NCI-H2227 treated with DMSO at 0.1 percent for 48 hours (cell line): ENCODE measurements around the gene ELOVL1.

Experiments used
- DNase-seq: peaks from one replicate; lab custom pipeline; 2025; lab: John Stamatoyannopoulos, UW

The ELOVL1 gene

DNA sequence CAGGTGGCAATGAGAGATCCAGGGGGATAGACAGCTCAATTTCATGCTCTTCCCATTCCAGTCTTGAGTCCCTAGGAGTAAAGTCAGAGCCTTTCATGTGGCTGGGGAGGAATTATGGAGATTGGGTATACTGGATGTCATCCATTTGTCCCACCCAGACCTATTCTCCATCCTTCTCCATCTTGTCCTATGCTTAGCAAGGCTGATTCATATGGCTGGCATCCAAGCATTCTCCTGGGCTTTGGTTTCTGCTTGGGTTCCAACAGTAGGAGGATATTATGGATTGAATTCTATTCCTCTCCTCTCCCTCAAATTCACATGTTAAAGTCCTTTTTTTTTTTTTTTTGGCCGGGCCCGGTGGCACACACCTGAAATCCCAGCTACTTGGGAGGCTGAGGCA lies 12.9 kb downstream of the ELOVL1 start:
- no peak for DNase-seq

- no peak for DNase-seq
These were observed 13.3 kb downstream of the ELOVL1 start for GRCh38 chr1:43354471-43354870.

DNA sequence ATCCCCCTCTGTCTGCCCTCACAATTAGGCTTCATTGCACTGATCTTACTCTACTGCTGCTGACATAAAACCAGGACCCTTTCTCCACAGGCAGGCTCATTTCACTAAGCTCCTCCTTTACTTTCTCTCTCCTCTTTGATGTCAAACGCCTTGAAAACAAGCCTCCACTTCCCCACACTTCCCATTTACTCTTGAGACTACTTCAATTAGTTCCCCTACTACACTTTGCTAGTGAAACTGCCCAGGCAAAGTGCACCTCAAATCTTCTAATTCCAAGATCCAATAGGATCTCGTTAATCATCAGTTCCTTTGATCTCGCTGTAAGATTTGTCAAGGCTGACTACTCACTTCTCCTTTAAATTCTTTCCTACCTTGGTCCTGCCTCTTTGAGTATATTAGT lies 14.9 kb downstream of the ELOVL1 start:
- no peak for DNase-seq

GRCh38 chr1:43352351-43352705 lies 15.5 kb downstream of the ELOVL1 start:
- DNase-seq, result no peak

DNA sequence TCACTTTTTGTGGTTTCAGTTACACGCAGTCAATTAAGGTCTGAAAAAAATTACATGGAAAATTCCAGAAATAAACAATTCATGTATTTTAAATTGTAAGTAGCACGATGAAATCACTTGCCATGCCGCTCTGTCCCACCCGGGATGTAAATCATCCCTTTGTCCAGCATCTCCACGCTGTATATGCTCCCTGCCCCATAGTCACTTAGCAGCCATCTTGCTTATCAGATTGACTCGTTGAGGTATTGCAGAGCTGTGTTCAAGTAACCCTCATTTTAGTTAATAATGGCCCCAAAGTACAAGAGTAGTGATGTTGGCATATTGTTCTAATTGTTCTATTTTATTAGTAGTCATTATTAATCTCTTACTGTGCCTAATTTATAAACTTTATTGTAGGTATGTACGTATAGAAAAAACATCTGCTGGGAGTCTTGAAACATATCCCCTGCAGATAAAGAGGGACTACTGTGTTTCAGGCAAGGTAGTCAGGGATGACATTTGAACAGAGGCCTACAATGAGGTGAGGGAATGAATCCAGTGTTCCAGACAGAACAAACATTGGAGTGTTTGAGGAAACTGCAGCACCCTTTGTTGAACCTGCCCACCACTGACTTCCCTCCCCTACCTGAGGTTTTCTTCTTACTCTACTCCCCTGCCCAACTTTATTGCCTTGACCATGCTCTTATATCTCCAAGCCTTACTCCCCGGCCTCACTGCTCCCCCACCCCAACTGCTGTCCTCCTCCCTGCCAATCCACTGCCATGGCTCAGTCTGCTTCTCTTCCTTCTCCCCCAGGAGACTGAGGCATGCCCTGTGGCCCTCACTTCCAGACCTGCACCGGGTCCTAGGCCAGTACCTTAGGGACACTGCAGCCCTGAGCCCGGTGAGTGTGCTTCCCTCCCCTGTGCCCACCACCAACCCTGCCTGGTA lies 16.1 kb downstream of the ELOVL1 start:
- no peak for DNase-seq

DNA sequence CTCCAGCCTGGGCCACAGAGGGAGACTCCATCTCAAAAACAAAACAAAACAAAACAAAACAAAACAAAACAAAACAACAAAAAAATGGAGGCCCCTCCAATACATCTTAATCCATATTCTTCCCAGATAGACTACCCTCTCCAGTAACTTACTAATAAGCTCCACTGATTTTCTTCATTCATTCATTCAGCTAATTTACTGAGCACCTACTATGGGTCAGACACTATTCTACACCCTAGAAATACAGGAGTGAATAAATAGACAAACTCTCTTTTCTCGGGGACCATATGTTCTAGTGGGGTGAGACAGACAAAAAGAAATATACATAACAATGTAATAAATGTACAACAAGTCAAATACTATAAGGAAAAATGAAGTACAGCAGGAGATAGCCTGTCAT lies 16.8 kb downstream of the ELOVL1 start:
- no peak for DNase-seq

DNA sequence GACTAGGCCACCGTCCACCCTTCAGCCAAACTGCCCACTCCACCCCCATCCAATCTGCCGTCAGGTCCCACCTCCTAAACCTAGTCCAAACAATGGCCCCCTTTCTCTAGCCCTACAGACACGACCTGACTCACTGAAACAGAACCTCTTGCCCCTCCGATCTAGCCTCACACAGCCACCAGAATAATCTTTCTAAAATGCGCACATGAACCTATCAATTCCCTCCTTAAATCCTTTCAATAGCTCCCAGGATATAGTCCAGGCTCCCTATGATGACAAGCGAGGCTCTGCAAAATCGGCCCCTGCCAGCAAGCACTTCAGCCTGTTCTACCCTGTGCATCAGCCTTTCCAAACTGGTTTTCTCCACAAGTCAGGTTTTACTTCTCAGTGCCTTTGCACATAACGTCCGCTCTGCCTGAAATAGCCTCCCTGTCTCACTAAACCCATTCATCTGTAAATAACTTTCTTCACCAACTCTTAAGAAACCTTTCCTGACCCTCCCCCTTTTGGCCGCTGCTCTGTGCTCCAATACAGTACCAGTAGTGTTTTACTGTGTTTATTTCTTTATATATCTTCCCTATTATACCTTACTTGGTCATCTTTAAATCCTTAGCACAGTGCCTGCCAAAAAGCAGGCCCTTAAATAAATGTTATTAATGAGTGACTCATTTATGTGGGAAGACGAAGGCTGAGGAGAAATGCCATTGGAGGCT lies 18.1 kb downstream of the ELOVL1 start:
- DNase-seq, result peak; percentile 82

- DNase-seq, result peak; percentile 89
These were observed 18.8 kb downstream of the ELOVL1 start for GRCh38 chr1:43348809-43349593.

- DNase-seq, result peak; percentile 83
These were observed 19.4 kb downstream of the ELOVL1 start for GRCh38 chr1:43348343-43348808.

GRCh38 chr1:43346636-43347035 lies 21.2 kb downstream of the ELOVL1 start:
- DNase-seq, result no peak

DNA sequence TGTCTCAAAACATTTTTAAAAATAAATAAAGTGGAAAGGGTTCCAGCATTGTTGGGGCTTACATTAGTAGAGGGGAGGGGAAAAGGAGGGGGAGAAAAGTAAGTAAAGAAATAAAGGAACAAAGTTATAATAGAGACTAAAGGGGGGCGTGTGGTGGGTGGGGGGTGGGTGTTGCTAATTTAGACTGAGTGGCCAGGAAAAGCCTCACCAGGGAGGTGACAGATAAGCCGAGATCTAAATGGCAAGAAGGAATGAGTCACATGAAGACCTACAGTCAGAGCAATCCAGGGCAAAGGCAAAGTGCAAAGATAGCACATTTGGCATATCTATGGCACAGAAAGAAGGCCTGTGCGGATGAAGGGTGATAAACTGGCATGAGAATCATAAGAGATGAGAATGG lies 22.7 kb downstream of the ELOVL1 start:
- no peak for DNase-seq

GRCh38 chr1:43344267-43344850 lies 23.5 kb downstream of the ELOVL1 start:
- DNase-seq, result no peak

DNA sequence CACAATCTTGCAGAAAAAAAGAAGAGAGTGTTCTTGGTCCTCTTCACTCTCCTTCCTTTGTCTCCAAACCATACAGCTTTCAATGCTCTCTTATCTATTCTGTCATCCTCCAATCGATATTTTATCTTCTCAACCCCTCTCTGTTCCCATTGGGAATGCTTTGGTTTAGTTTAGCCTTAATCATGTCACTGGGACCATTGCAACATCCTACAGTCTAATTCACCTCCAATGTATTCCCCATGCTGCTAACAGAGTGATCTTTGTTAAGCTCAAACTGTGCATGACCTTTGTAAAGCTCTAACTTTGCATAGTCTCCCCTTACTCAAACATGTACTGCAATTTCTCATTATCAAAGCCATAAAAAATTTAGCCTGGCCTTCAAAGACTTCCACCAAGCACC lies 27.3 kb downstream of the ELOVL1 start:
- no peak for DNase-seq

DNA sequence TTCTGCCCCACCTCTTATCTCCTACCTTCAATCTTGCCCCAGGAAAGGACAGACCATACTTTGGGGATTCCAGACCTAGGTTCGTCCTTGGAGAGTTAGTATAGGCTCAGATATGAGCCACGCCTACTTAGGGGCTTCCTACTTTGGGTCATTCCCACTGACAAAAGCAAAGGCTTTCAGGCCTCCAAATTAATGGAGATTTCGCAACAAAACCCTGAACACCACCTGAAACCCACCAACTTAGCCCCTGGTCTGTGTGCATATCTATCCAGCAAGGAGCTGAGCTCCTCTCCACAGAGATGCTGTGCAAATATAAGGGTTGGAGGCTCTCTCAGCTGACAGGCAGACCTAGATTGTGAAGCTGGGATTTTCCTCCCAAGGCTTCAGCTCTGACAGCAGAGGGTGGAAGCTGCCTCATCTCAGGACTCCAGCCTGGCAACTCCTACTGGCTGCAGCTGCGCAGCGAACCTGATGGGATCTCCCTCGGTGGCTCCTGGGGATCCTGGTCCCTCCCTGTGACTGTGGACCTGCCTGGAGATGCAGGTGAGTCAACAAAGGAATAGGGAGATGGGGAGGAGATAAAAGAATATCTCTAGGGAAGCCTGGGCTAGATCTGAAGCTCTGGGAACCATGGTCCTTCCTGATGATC lies 28.1 kb downstream of the ELOVL1 start:
- no peak for DNase-seq

DNA sequence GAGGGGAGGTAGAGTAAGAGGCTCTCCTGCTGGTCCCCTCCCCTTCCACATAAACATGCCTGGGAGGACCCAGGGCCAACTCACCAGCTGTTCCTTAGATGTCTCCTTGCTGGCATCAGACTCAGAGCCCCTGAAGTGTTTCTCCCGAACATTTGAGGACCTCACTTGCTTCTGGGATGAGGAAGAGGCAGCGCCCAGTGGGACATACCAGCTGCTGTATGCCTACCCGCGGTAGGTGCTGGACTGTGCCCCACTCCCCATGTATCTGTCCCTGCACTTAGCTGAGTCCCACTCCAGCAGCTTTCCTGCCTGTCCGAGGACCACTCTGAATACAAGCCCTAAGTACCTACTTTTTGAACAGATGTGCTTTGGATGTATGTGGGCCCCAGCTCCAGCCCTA lies 29.8 kb downstream of the ELOVL1 start:
- no peak for DNase-seq

- DNase-seq, result no peak
These were observed 30.2 kb downstream of the ELOVL1 start, which contains the start of gene MPL for GRCh38 chr1:43337588-43337987. MPL (plus strand) TSS chr1:43337818; CDS start chr1:43337849, 31 bp downstream.

GRCh38 chr1:43334453-43335205 lies 33.2 kb downstream of the ELOVL1 start:
- DNase-seq, result no peak

GRCh38 chr1:43331688-43332087 lies 36.1 kb downstream of the ELOVL1 start:
- DNase-seq, result no peak

GRCh38 chr1:43329995-43330751 lies 37.6 kb downstream of the ELOVL1 start:
- DNase-seq, result no peak
